ENCODE results near the gene TENT4B.
"Not testable (repeated sequence)": the region's sequence is repeated elsewhere in the genome, so short reads cannot be mapped to it uniquely, and the experiment has no call there.

The TENT4B gene

GRCh38 chr16:50152807-50153595 is at the start of gene TENT4B:
TENT4B (plus strand) TSS chr16:50153306; CDS start chr16:50153622, 316 bp downstream.
- DNase-seq (ENCODE audit: low read depth in 2 of 2): peak; percentile 75 to 81

DNA sequence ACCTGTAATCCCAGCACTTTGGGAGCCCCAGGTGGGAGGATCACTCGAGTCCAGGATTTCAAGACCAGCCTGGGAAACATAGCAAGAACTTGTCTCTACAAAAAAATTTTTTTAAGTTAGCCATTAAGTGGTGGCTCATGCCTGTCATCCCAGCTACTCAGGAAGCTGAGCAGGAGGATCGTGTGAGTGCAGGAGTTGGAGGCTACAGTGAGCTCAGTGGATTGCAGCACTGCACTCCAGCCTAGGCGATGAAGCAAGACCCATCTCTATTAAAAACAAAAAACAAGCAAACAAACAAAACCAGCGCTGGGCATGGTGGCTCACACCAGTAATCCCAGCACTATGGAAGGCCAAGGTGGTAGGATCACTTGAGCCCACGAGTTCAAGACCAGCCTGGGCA is 49.3 kb upstream of the TENT4B start:
- no peak for DNase-seq (ENCODE audit: low read depth in 2 of 2)

DNA sequence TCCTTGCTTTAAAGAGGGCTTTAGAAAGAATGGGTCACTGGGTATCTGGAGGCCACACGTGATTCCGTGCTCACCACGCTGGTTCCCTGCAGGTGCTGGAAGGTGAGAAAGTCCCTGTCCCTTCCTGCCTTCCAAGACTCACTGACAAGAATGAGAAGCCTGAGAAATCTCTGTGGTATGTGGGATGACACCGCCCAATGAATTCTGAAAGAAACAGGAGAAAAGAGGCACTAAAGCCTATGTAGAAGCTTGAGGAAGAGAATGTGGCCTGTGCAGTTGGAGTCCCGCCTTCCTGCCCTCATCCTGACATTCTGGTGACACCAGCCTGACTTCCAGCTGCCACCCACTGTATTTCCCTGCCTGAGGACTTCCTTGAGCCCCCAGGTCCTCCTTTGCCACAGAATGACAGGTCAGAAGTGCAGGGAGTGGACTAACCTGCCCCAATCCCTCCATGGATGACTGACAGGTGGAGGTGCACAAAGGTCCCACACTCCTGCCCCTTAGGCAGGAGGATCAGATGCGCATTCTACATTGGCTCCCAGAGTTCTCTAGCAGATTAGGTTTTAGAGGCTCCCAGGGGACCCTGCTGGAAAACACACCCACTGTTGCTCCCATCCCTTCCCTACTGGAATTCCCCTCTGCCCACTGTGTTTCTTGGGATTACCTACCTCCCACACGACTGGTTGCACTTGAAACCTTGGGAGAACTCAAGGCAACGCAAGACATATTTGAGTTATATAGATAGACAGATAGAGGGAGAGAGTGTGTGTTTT is 38.6 kb upstream of the TENT4B start:
- DNase-seq (ENCODE audit: low read depth in 2 of 2): no peak

DNA sequence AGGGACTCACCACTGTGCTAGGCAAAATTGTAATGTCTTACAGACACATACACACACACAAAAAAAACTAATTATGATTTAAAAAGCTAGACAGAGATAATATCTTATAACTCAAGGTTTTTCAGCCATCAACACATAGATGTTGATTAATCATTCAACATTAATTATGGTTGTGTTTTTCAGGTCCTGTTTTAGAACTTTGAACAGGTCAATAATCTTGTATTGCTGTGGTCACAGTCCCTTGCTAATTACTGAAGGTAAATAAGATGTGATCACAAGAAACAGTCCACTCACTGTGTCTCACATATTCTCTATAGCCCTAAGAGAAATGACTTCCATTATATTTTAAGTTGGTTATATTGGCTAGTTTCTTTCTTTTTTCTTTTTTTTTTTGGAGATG is 32.4 kb upstream of the TENT4B start:
- DNase-seq (ENCODE audit: low read depth in 2 of 2): no peak

DNA sequence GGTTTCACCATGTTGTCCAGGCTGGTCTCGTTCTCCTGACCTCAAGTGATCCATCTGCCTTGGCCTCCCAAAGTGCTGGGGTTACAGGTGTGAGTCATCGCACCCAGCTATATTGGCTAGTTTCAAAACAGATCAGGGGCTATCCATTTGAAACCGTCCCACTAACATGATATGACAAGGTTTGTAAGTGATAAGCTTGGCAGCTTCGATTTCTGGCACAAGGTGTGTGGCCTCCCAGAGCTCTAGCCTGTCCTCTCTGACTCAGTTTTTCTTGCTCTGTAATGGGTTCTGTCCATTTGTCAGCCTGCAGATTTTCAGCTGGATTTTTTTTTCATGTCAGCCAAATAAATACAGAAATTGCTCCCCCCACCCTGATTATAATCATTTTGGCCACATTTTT is 31.8 kb upstream of the TENT4B start:
- DNase-seq (ENCODE audit: low read depth in 2 of 2): no peak

DNA sequence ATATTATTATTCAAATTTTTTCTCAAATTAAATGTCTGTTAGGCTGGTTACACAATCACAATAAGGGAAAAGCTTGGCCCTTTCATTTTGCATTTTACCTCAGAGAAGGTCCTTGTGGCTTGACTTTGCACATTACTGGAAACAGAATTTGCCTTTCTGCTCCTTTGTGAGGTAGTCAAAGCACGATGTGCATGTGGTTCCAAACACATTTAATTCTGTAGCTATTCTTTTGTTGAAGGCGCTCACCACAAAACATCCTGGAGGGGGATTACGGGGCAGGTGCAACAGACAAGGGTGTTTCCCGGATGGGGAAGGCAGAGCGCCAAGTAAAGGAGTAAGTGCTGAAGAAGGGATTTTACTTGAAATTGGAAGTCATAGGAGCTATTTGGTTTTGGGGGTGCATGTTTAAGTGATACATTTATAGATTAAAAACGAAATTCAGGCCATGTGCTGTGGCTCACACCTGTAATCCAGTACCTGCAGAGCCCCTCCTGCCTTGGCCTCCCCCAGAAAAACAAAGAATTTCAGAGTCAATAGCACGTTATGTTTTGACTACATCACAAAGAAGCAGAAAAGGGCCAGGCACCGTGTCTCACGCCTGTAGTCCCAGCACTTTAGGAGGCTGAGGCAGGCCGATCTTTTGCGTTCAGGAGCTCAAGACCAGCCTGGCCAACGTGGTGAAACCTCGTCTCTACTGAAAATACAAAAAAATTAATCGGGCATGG is 31.2 kb upstream of the TENT4B start:
- no peak for DNase-seq (ENCODE audit: low read depth in 2 of 2)

GRCh38 chr16:50123417-50123816 is 29.7 kb upstream of the TENT4B start:
- no peak for DNase-seq (ENCODE audit: low read depth in 2 of 2)

GRCh38 chr16:50124769-50125168 is 28.3 kb upstream of the TENT4B start:
- DNase-seq (ENCODE audit: low read depth in 2 of 2): no peak

DNA sequence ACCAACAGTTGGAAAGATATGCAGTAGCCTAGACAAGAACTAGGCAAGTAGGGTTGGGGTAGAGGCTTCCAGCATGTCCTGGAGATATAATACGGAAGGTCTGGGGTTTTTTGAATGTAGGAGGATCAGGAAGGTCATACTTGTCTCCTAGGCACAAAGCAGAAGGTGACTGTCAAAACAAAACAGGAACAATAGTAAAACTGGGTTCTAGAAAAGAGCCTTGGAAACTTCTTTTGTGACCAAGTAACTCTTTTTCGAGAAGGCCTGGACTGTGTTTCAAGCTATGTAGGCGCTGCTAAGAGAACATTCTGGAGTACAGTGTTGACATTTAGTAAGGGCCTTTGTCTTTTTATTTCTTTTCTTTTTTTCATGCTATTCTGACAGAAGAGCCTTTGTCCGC is 26.9 kb upstream of the TENT4B start:
- DNase-seq (ENCODE audit: low read depth in 2 of 2): no peak

- DNase-seq (ENCODE audit: low read depth in 2 of 2): not testable (repeated sequence)
Measured at GRCh38 chr16:50132571-50132970, 20.5 kb upstream of the TENT4B start.

GRCh38 chr16:50133214-50133613 is 19.9 kb upstream of the TENT4B start:
- DNase-seq (ENCODE audit: low read depth in 2 of 2): no peak

GRCh38 chr16:50136399-50136798 is 16.7 kb upstream of the TENT4B start:
- DNase-seq (ENCODE audit: low read depth in 2 of 2): no peak

DNA sequence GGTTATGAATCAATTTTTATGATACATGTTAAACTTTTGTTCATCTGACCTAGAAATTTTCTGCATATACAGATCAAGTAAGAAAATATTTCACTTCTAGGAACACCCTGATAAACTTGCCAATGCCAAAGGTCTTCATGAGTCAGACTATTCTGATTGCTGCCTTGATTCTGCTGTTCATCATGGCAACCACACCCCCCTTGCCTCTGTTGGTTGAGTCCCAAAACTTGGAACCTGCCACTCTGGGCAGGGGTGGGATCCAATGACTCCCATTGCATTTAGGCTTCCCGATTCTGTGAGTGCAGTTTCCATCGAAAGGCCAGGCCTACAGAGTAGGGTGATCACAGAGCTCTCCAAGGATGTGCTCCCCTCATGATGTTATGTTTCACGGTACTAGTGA is 15.8 kb upstream of the TENT4B start:
- no peak for DNase-seq (ENCODE audit: low read depth in 2 of 2)

DNA sequence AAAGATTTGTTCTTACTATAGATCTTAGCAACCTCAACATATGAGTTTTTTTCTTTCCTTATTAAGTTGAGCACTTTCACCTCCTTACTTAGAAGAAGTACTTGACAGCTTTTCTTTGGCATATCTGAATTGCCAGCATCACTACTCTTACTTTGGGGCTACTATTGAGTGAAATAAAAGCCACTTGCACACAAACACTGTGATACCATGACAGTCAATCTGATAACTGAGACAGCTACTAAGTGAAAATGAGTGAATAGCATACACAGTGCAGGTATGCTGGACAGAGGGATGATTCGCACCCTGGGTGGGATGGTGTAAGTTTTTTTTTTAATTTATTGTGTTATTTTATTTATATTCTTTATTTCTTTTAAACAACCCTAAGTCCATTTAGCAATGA is 13.5 kb upstream of the TENT4B start:
- DNase-seq (ENCODE audit: low read depth in 2 of 2): no peak

DNA sequence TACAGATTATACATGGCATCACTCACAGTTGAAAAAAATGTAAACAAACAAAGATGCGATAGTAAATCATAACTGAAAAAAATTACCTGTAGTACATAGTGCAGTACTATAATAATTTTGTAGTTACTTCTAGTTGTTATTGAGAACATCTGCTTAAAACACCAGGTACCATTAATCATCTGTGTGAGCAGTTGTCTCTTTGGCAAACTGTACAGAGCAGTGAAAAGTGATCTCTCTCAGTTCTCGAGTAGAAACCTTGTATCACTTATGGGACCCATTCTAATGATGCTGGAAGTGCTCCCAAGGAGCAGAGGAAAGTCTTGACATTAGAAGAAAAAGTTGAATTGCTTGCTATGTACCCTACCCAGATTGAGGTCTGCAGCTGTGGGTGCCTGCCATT is 8.9 kb upstream of the TENT4B start:
- no peak for DNase-seq (ENCODE audit: low read depth in 2 of 2)

DNA sequence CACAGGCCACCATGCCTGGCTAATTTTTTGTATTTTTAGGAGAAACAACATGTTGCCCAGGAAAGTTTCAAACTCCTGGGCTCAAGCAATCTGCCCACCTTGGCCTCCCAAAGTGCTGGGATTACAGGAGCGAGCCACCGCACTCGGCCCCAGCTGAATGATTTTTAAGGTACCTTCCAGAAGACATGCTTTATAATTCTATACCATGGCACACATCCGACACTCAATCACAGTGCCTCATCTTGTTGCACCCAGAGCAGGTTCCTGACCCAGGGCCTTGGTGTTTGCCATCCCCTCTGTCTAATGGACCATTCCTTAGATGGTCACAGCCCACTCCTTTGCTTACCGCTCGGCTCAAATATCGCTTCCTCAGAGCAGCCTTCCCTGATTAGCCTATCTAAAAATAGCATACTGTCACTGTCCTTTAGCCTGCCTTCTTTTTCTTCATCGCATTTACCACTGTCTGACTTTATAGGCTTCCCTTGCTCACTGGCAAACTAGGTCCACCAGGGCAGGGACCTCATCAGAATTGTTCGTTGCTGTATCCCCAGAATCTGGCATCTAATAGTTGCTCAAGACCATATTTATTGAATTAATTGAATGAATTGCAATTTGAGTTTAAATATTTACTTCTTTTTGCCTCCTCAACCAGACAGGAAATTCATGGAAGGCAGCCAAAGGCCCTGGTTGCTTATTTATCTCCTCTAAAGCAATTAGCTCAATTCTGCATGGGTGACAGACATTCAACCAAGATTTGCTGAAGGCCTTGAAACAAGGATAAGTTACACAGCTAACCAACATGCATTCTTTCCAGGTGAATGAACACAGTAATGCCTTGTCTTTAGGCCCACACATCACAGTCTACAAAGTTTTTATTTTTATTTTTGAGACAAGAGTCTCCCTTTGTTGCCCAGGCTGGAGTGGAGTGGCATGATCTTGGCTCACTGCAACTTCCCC is 6.3 kb upstream of the TENT4B start:
- no peak for DNase-seq (ENCODE audit: low read depth in 2 of 2)

- no peak for DNase-seq (ENCODE audit: low read depth in 2 of 2)
Measured at GRCh38 chr16:50151322-50151721, 1.8 kb upstream of the TENT4B start.

GRCh38 chr16:50151756-50152155 is 1.4 kb upstream of the TENT4B start:
- no peak for DNase-seq (ENCODE audit: low read depth in 2 of 2)

- peak; percentile 30 to 55 for DNase-seq (ENCODE audit: low read depth in 2 of 2)
Measured at GRCh38 chr16:50152351-50152806, 727 bp upstream of the TENT4B start.

DNA sequence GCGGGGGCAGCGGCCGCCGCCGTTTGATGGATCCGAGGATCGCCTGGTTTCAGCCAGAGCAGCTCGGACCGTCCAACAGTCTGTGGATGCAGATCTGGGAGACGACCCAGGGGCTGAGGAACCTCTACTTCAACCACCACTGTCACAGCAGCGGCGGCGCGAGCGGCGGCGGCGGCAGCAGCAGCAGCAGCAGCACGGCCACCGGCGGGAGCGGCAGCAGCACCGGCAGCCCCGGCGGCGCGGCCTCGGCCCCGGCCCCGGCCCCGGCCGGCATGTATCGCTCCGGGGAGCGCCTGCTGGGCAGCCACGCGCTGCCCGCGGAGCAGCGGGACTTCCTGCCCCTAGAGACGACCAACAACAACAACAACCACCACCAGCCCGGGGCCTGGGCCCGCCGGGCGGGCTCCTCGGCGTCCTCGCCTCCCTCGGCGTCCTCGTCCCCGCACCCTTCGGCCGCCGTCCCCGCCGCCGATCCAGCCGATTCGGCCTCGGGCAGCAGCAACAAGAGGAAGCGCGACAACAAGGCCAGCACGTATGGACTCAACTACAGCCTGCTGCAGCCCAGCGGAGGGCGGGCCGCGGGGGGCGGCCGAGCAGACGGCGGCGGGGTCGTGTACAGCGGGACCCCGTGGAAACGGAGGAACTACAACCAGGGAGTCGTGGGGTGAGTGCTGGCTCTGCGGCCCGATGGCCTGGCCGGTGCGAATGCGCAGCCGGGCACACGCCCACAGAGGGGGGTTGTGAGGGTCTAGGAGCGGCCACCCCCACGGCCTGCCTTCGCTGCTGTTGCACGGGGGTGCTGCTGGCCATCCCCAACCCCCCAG is 702 bp downstream of the TENT4B start:
- peak in 1 of 2 donors; percentile 13 for DNase-seq (ENCODE audit: low read depth in 2 of 2)

Measured in stimulated activated CD8-positive, alpha-beta memory T cell treated with anti-CD3 and anti-CD28 coated beads, Interleukin-7, amount 100 ng/mL, for 4 hours (primary cell).